Muscle layer of duodenum (tissue), 2 donors: ENCODE measurements around the gene OR4D5.

ENCODE experiments used
- H3K27ac ChIP-seq: one replicate; pipeline ENCODE4 v1.7.0; 2013; ENCODE audit warnings: mild to moderate bottlenecking, low read length
- H3K27me3 ChIP-seq: one replicate; pipeline ENCODE4 v1.7.0; 2013; ENCODE audit warnings: low read depth, mild to moderate bottlenecking, control low read depth, low read length
- H3K36me3 ChIP-seq, 2 donors: one replicate each; pipeline ENCODE4 v1.7.0; 2013; ENCODE audit warnings: low read length in 2 of 2, control low read depth in 1 of 2, mild to moderate bottlenecking in 1 of 2; ENCODE audit not compliant: insufficient read depth in 2 of 2, control insufficient read depth in 1 of 2
- H3K4me1 ChIP-seq, 2 donors: one replicate each; pipeline ENCODE4 v1.7.0; 2013; ENCODE audit warnings: low read length in 2 of 2, mild to moderate bottlenecking in 2 of 2, control low read depth in 1 of 2, moderate library complexity in 1 of 2; ENCODE audit not compliant: insufficient read depth in 2 of 2, control insufficient read depth in 1 of 2
- H3K4me3 ChIP-seq, 2 donors: one replicate each; pipeline ENCODE4 v1.7.0; 2013; ENCODE audit warnings: low read length in 2 of 2, low read depth in 1 of 2, mild to moderate bottlenecking in 1 of 2
- H3K9me3 ChIP-seq, 2 donors: one replicate each; pipeline ENCODE4 v1.7.0; 2013; ENCODE audit warnings: low read length in 2 of 2, control low read depth in 1 of 2, mild to moderate bottlenecking in 1 of 2; ENCODE audit not compliant: control insufficient read depth in 1 of 2
- donor health status: healthy.

OR4D5 gene

GRCh38 chr11:123939317-123939716, at the start of gene OR4D5:
Gene OR4D5 (plus strand): TSS chr11:123939617. CDS start chr11:123939617, 0 bp downstream.
- H3K4me3 ChIP-seq: no peak within 1 kb of the TSS
- no peaks in the 10 kb centered on the region for H3K27me3 ChIP-seq
- no peaks in the 10 kb centered on the region for H3K4me1 ChIP-seq
- no peak within 1 kb of the TSS for H3K27ac ChIP-seq
- no peaks in the 10 kb centered on the region for H3K9me3 ChIP-seq
- no peaks in the 10 kb centered on the region for H3K36me3 ChIP-seq

GRCh38 chr11:123892031-123892430, 47.4 kb upstream of the OR4D5 start:
- Histone ChIP-seq H3K9me3 (no peaks in the 10 kb centered on the region), H3K4me3 (no peak overlapping the region), H3K36me3 (no peaks in the 10 kb centered on the region), H3K27ac (no peak overlapping the region), H3K4me1 (no peaks in the 10 kb centered on the region), H3K27me3 (no peaks in the 10 kb centered on the region)

GRCh38 chr11:123899792-123900191, 39.6 kb upstream of the OR4D5 start:
- Histone ChIP-seq H3K27me3 (no peaks in the 10 kb centered on the region), H3K4me3 (no peak overlapping the region), H3K9me3 (no peaks in the 10 kb centered on the region), H3K4me1 (no peaks in the 10 kb centered on the region), H3K36me3 (no peaks in the 10 kb centered on the region), H3K27ac (no peak overlapping the region)

GRCh38 chr11:123901867-123902266, 37.5 kb upstream of the OR4D5 start, which contains the start of gene OR8D4:
Gene OR8D4 (plus strand): TSS chr11:123902167. CDS start chr11:123906432, 4,265 bp downstream.
- no peaks in the 10 kb centered on the region for H3K27me3 ChIP-seq
- no peak within 1 kb of the TSS for H3K4me3 ChIP-seq
- no peaks in the 10 kb centered on the region for H3K9me3 ChIP-seq
- no peaks in the 10 kb centered on the region for H3K4me1 ChIP-seq
- no peaks in the 10 kb centered on the region for H3K36me3 ChIP-seq
- no peak within 1 kb of the TSS for H3K27ac ChIP-seq

GRCh38 chr11:123903932-123904331, 35.5 kb upstream of the OR4D5 start:
- no peaks in the 10 kb centered on the region for H3K36me3 ChIP-seq
- no peaks in the 10 kb centered on the region for H3K9me3 ChIP-seq
- no peak overlapping the region for H3K4me3 ChIP-seq
- no peaks in the 10 kb centered on the region for H3K27me3 ChIP-seq
- no peaks in the 10 kb centered on the region for H3K4me1 ChIP-seq
- no peak overlapping the region for H3K27ac ChIP-seq

GRCh38 chr11:123904932-123905331, 34.5 kb upstream of the OR4D5 start:
- H3K4me3 ChIP-seq: no peak overlapping the region
- no peaks in the 10 kb centered on the region for H3K36me3 ChIP-seq
- H3K4me1 ChIP-seq: no peaks in the 10 kb centered on the region
- no peaks in the 10 kb centered on the region for H3K27me3 ChIP-seq
- H3K9me3 ChIP-seq: no peaks in the 10 kb centered on the region
- H3K27ac ChIP-seq: no peak overlapping the region

GRCh38 chr11:123905826-123906225, 33.6 kb upstream of the OR4D5 start:
- H3K36me3 ChIP-seq: no peaks in the 10 kb centered on the region
- no peak overlapping the region for H3K27ac ChIP-seq
- H3K9me3 ChIP-seq: no peaks in the 10 kb centered on the region
- no peak overlapping the region for H3K4me3 ChIP-seq
- H3K4me1 ChIP-seq: no peaks in the 10 kb centered on the region
- no peaks in the 10 kb centered on the region for H3K27me3 ChIP-seq

- H3K27me3 ChIP-seq: no peaks in the 10 kb centered on the region
- H3K27ac ChIP-seq: no peak overlapping the region
- no peak overlapping the region for H3K4me3 ChIP-seq
- H3K36me3 ChIP-seq: no peaks in the 10 kb centered on the region
- no peaks in the 10 kb centered on the region for H3K4me1 ChIP-seq
- no peaks in the 10 kb centered on the region for H3K9me3 ChIP-seq
Measured at GRCh38 chr11:123920943-123921342, 18.5 kb upstream of the OR4D5 start.

- no peak overlapping the region for H3K4me3 ChIP-seq
- no peaks in the 10 kb centered on the region for H3K4me1 ChIP-seq
- H3K9me3 ChIP-seq: no peaks in the 10 kb centered on the region
- no peaks in the 10 kb centered on the region for H3K36me3 ChIP-seq
- no peak overlapping the region for H3K27ac ChIP-seq
- no peaks in the 10 kb centered on the region for H3K27me3 ChIP-seq
Measured at GRCh38 chr11:123924027-123924426, 15.4 kb upstream of the OR4D5 start.

GRCh38 chr11:123942413-123942812, 3.0 kb downstream of the OR4D5 start:
- H3K27me3 ChIP-seq: no peaks in the 10 kb centered on the region
- no peak overlapping the region for H3K27ac ChIP-seq
- no peaks in the 10 kb centered on the region for H3K4me1 ChIP-seq
- H3K36me3 ChIP-seq: no peaks in the 10 kb centered on the region
- no peaks in the 10 kb centered on the region for H3K9me3 ChIP-seq
- no peak overlapping the region for H3K4me3 ChIP-seq

- H3K27me3 ChIP-seq: no peaks in the 10 kb centered on the region
- H3K4me1 ChIP-seq: no peaks in the 10 kb centered on the region
- H3K27ac ChIP-seq: no peak within 1 kb of the TSS
- H3K9me3 ChIP-seq: no peaks in the 10 kb centered on the region
- H3K4me3 ChIP-seq: no peak within 1 kb of the TSS
- H3K36me3 ChIP-seq: no peaks in the 10 kb centered on the region
Measured at GRCh38 chr11:123943738-123944137, 4.3 kb downstream of the OR4D5 start, which contains the start of gene OR6T1. Gene OR6T1 (minus strand): TSS chr11:123943838. CDS start chr11:123943838, 0 bp downstream.

GRCh38 chr11:123945132-123945531, 5.7 kb downstream of the OR4D5 start:
- Histone ChIP-seq H3K4me1 (no peaks in the 10 kb centered on the region), H3K27ac (no peak overlapping the region), H3K9me3 (no peaks in the 10 kb centered on the region), H3K27me3 (no peaks in the 10 kb centered on the region), H3K4me3 (no peak overlapping the region), H3K36me3 (no peaks in the 10 kb centered on the region)
